HK-2 (cell line): ENCODE data around the gene PLAGL2.

Experiments used
- DNase-seq: peaks from one replicate; pipeline ENCODE4 v3.0.0-alpha.2; 2018; ENCODE audit not compliant: unreplicated experiment

The PLAGL2 gene

GRCh38 chr20:32230707-32231106, 23.2 kb upstream of the PLAGL2 start:
- DNase-seq, result no peak

- DNase-seq, result no peak
Observed at GRCh38 chr20:32229251-32229747, 21.8 kb upstream of the PLAGL2 start.

- no peak for DNase-seq
Observed at GRCh38 chr20:32227744-32228688, 20.5 kb upstream of the PLAGL2 start.

GRCh38 chr20:32227306-32227705, 19.8 kb upstream of the PLAGL2 start:
- no peak for DNase-seq

- DNase-seq, result no peak
Observed at GRCh38 chr20:32226391-32226790, 18.8 kb upstream of the PLAGL2 start.

- no peak for DNase-seq
Observed at GRCh38 chr20:32224463-32224862, 16.9 kb upstream of the PLAGL2 start.

- no peak for DNase-seq
Observed at GRCh38 chr20:32218156-32218900, 10.8 kb upstream of the PLAGL2 start.

GRCh38 chr20:32216179-32217142, 8.9 kb upstream of the PLAGL2 start:
- no peak for DNase-seq

GRCh38 chr20:32215729-32216128, 8.2 kb upstream of the PLAGL2 start:
- no peak for DNase-seq

- no peak for DNase-seq
Observed at GRCh38 chr20:32215147-32215546, 7.6 kb upstream of the PLAGL2 start.

GRCh38 chr20:32213870-32214269, 6.3 kb upstream of the PLAGL2 start:
- no peak for DNase-seq

- no peak for DNase-seq
Observed at GRCh38 chr20:32209850-32210605, 2.5 kb upstream of the PLAGL2 start.

GRCh38 chr20:32208499-32209154, 1.1 kb upstream of the PLAGL2 start:
- DNase-seq, result no peak

GRCh38 chr20:32206760-32207625, 550 bp downstream of the PLAGL2 start:
- DNase-seq, result no peak

GRCh38 chr20:32205843-32206759, 1.4 kb downstream of the PLAGL2 start:
- DNase-seq, result no peak

GRCh38 chr20:32205110-32205842, 2.3 kb downstream of the PLAGL2 start:
- DNase-seq, result no peak
